Activated CD8-positive, alpha-beta memory T cell treated with anti-CD3 and anti-CD28 coated beads, Interleukin-2, amount 50 U/mL, for 1 hour (primary cell): Measurements from ENCODE around the gene EBLN2.

ENCODE experiments used
- DNase-seq: peaks from one replicate; pipeline ENCODE4 v3.0.0-alpha.2; 2020; ENCODE audit errors: extremely low read depth

The EBLN2 gene

DNA sequence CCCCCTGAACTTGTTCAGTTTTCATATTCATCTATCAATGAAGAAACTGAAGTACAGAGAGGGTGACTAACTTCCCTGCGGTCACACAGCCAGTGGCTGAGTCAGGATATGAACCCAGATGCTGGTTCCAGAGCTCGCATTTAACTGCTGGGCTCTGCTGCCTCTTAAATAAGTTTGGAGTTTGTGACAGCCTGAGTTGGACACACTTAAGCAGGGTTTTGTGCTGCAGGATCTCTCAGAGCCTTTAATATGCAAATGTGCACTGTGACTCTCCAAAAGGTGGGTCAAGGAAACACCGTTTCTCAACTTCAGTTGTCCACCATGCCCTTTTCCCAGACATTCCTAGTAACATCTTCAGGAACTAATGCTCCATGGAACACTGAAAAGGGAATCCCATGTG, 45.8 kb downstream of the EBLN2 start:
- DNase-seq: no peak

DNA sequence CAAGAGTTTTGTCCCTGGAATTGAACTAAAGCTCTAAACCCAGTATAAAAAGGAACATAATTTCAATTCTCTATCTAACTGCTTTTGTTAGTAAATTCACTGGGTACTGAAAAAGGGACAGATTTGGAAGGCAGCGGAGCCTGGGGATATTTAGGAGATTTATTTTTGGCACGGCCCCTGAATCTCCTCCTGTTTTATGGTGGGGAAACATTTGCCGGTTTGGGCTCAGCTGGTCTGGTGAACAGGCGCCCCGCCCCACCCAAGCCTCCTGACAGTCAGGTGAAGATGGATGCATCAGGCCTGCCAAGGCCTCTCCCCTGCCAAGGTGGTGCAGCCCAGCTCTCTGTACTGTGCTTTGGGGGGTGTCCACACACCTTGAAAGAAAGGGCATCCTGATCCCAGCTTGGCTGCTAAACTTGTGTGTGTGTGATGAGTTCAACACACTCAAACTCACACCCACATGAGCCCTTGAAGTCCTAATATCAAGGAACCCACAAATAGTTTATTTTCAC, 46.3 kb downstream of the EBLN2 start:
- no peak for DNase-seq

DNA sequence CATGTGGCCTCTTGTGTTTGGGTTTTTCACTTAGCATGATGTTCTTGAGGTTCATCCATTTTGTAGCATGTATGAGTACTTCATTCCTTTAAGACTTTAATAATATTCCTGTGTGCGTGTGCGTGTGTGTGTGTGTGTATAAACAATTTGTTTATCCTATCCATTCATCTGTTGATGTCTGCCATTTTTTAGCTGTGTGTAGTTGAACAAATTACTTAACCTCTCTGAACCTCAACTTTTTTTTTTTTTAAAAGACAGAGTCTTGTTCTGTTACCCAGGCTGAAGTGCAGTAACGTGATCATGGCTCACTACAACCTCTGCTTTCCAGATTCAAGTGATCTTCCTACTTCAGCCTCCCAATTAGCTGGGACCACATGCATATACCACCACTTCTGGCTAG, 47.3 kb downstream of the EBLN2 start:
- DNase-seq: no peak

GRCh38 chr3:73110530-73110929, 49.1 kb downstream of the EBLN2 start:
- no peak for DNase-seq
